Measurements from ENCODE around the gene CAPN2.

- TF ChIP-seq YY1 (IDR thresholded peaks at IDR 0.05; ENCODE audit: insufficient read depth, insufficient read length) (no peak), SUZ12 (IDR thresholded peaks at IDR 0.05; ENCODE audit: extremely low read depth, insufficient read depth, insufficient read length) (no peak), ZNF274 (IDR thresholded peaks at IDR 0.05; ENCODE audit: low read depth, low read length) (no peak)
Observed at GRCh38 chr1:223748405-223748772, 36.0 kb downstream of the CAPN2 start.

Data from NT2/D1 (cell line).